HUES48 (cell line): ENCODE measurements around the gene ERFL.

ENCODE experiments used
- H3K27ac ChIP-seq: one replicate; pipeline ENCODE4 v1.7.0; 2013; ENCODE audit warnings: low read depth, low read length, inconsistent platforms
- H3K27me3 ChIP-seq: 2 replicates; pipeline ENCODE4 v1.6.1; 2013; ENCODE audit warnings: mild to moderate bottlenecking, low read length; ENCODE audit not compliant: control insufficient read depth, insufficient read depth
- H3K36me3 ChIP-seq: 2 replicates; pipeline ENCODE4 v1.6.1; 2013; ENCODE audit warnings: low read length; ENCODE audit not compliant: control insufficient read depth, insufficient read depth
- H3K4me1 ChIP-seq: 2 replicates; pipeline ENCODE4 v1.6.1; 2013; ENCODE audit warnings: mild to moderate bottlenecking, low read length; ENCODE audit not compliant: control insufficient read depth, insufficient read depth
- H3K4me3 ChIP-seq: 2 replicates; pipeline ENCODE4 v1.5.1; 2013; ENCODE audit warnings: mild to moderate bottlenecking, low read depth, low read length
- H3K9ac ChIP-seq: 2 replicates; pipeline ENCODE4 v1.6.1; 2013; ENCODE audit warnings: mild to moderate bottlenecking, low read depth, low read length, moderate library complexity
- H3K9me3 ChIP-seq: 2 replicates; pipeline ENCODE4 v1.6.1; 2013; ENCODE audit warnings: low read length; ENCODE audit not compliant: control insufficient read depth, insufficient read depth

ERFL gene

GRCh38 chr19:41932720-41933332 is 4.6 kb upstream of the ERFL start:
- Histone ChIP-seq H3K36me3 (no peaks in the 10 kb centered on the region), H3K9me3 (no peaks in the 10 kb centered on the region), H3K4me3 (no peak overlapping the region), H3K4me1 (peaks cover 13% of the 10 kb centered on the region), H3K27ac (no peak overlapping the region), H3K9ac (no peak overlapping the region), H3K27me3 (peaks cover 99% of the 10 kb centered on the region)

GRCh38 chr19:41932259-41932719 is 4.0 kb upstream of the ERFL start:
- no peak overlapping the region for H3K4me3 ChIP-seq

GRCh38 chr19:41930926-41931592 is 2.8 kb upstream of the ERFL start:
- Histone ChIP-seq H3K27ac (no peak overlapping the region), H3K36me3 (no peaks in the 10 kb centered on the region), H3K9ac (no peak overlapping the region), H3K27me3 (peaks cover 99% of the 10 kb centered on the region), H3K4me3 (no peak overlapping the region), H3K9me3 (no peaks in the 10 kb centered on the region), H3K4me1 (peaks cover 13% of the 10 kb centered on the region)

More at GRCh38 chr19:41932259-41932719, 4.0 kb upstream of the ERFL start:
- H3K36me3 ChIP-seq, result no peaks in the 10 kb centered on the region
- H3K27me3 ChIP-seq, result peaks cover 99% of the 10 kb centered on the region
- H3K4me1 ChIP-seq, result peaks cover 13% of the 10 kb centered on the region
- no peaks in the 10 kb centered on the region for H3K9me3 ChIP-seq
- no peak overlapping the region for H3K27ac ChIP-seq
- H3K9ac ChIP-seq, result no peak overlapping the region

DNA sequence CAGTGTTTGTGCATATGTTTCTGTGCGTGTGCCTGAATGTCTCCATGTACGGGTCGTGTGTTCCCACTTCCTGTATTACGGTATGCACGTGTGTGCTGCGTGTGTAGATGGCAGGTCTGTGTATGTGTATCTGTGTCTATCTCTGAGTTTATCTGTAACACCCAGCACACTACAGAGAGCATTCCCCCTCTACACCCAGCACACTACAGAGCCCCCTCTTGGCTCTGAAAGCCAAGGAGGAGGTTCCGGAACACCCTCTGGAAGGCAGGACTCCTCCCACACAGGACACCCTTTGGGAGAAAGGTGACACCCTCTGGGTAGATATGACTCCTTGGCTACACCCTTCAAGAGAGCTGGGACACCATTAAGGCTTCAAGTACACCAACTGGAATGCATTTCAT is 2.1 kb upstream of the ERFL start:
- Histone ChIP-seq H3K36me3 (no peaks in the 10 kb centered on the region), H3K4me1 (peaks cover 13% of the 10 kb centered on the region), H3K9ac (no peak overlapping the region), H3K9me3 (no peaks in the 10 kb centered on the region), H3K27ac (no peak overlapping the region), H3K4me3 (no peak overlapping the region), H3K27me3 (peaks cover 99% of the 10 kb centered on the region)

GRCh38 chr19:41929536-41930071 is 1.4 kb upstream of the ERFL start:
- no peak overlapping the region for H3K27ac ChIP-seq
- H3K9ac ChIP-seq, result no peak overlapping the region
- peaks cover 13% of the 10 kb centered on the region for H3K4me1 ChIP-seq
- H3K9me3 ChIP-seq, result no peaks in the 10 kb centered on the region
- peaks cover 99% of the 10 kb centered on the region for H3K27me3 ChIP-seq
- H3K4me3 ChIP-seq, result no peak overlapping the region
- H3K36me3 ChIP-seq, result no peaks in the 10 kb centered on the region

- Histone ChIP-seq H3K9me3 (no peaks in the 10 kb centered on the region), H3K4me1 (peaks cover 13% of the 10 kb centered on the region), H3K9ac (no peak overlapping the region), H3K27ac (no peak overlapping the region), H3K4me3 (peak overlapping the region; percentile 41), H3K27me3 (peaks cover 99% of the 10 kb centered on the region), H3K36me3 (no peaks in the 10 kb centered on the region)
These were observed 696 bp upstream of the ERFL start for GRCh38 chr19:41928754-41929535.

- H3K4me1 ChIP-seq, result peaks cover 13% of the 10 kb centered on the region
- no peak overlapping the region for H3K27ac ChIP-seq
- H3K9me3 ChIP-seq, result no peaks in the 10 kb centered on the region
- H3K36me3 ChIP-seq, result no peaks in the 10 kb centered on the region
- H3K9ac ChIP-seq, result no peak overlapping the region
- peak overlapping the region; percentile 56 for H3K4me3 ChIP-seq
- H3K27me3 ChIP-seq, result peaks cover 95% of the 10 kb centered on the region
These were observed 604 bp downstream of the ERFL start for GRCh38 chr19:41927497-41928192.

GRCh38 chr19:41926763-41927496 is 1.3 kb downstream of the ERFL start:
- Histone ChIP-seq H3K4me1 (peaks cover 11% of the 10 kb centered on the region), H3K27ac (no peak overlapping the region), H3K36me3 (no peaks in the 10 kb centered on the region), H3K4me3 (no peak overlapping the region), H3K9ac (no peak overlapping the region), H3K9me3 (no peaks in the 10 kb centered on the region), H3K27me3 (peaks cover 95% of the 10 kb centered on the region)

DNA sequence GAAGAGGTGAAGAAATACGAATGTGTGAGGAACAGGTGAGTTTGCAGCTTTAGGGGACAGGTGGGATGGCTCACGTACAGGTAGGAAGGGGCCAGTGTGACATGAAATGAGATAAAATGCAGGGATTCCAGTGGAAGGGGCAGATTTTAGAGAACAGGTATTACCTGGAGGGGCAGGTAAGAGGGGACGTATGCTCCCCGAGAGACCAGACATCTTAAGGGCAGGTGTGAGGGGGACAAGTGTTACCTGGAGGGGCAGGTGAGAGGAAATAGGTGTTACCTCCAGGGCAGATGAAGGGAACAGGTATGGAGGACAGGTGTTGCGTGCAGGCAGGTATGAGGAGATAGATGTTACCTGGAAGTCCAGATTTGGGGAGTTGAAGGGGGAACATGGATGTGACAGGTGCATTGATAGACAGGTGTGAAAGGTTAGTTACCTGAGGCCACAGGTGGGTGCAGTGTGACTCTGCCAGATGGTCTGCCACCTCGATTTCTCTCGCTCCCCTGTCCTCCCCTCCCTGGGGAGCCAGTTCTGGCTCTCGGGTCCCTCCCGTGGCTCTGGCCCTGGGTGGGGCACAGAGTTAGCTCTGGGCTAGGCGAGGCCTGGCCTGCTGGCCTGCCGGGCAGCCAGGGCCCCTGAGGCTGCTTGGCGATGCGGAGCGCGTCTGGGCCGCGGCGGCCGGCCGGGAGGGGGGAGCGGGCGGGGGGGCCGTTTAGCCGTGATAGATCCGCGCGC is 2.1 kb downstream of the ERFL start:
- no peak overlapping the region for H3K27ac ChIP-seq
- H3K9ac ChIP-seq, result no peak overlapping the region
- peaks cover 95% of the 10 kb centered on the region for H3K27me3 ChIP-seq
- no peak overlapping the region for H3K4me3 ChIP-seq
- H3K4me1 ChIP-seq, result peaks cover 5% of the 10 kb centered on the region
- H3K9me3 ChIP-seq, result no peaks in the 10 kb centered on the region
- no peaks in the 10 kb centered on the region for H3K36me3 ChIP-seq
